Activated CD4-positive, alpha-beta T cell treated with anti-CD3 and anti-CD28 coated beads for 36 hours (primary cell): Measurements from ENCODE around the gene SLF1. TPM values are rescaled to one million over a fixed set of nuclear protein-coding genes. Genes with fewer than 3 reads are reported as not detected.

ENCODE experiments used
- total RNA-seq, 2 experiments: library from RNA; stranded (reverse); gene quantifications; one replicate each; pipeline ENCODE4 v1.2.3, GENCODE V29; 2021

The SLF1 gene
- total RNA-seq, 2 experiments from 2014 or later, result 13.3 to 13.6 TPM

Other genes with a start within 250 kb of the SLF1 start
- gene KIAA0825, start 65 bp upstream of the SLF1 start, total RNA-seq, result 1 to 10 TPM; 1.1 to 1.3 TPM